Activated B cell treated with CpG ODN at 0.5 μM for 24 hours (primary cell): ENCODE results near the gene INSIG1. TPM values are rescaled to one million over a fixed set of nuclear protein-coding genes. Genes with fewer than 3 reads are reported as not detected.
A peak's percentile ranks its signal among the peaks of the same experiment; 100 is the strongest.

ENCODE experiments used
- ATAC-seq: fragments of 200-7000 bp; cut with Tn5 transposase; one replicate; pipeline ENCODE4 v1.10.0; 2021; ENCODE audit warnings: low read depth, mild to moderate bottlenecking, moderate library complexity
- CTCF ChIA-PET: fragments of 350-600 bp; sonication (Branson Sonifier 250); formaldehyde crosslinking; loops from one replicate; lab custom pipeline; 2021; ENCODE audit warnings: antibody characterized with exemption; lab: Charles Lee
- POLR2A ChIA-PET: fragments of 350-600 bp; sonication (Branson Sonifier 250); formaldehyde crosslinking; loops from one replicate; lab custom pipeline; 2021; ENCODE audit warnings: antibody characterized with exemption; lab: Charles Lee
- DNase-seq: peaks from one replicate; pipeline ENCODE4 v3.0.0; 2022
- H3K27ac Mint-ChIP-seq: one replicate; pipeline ENCODE4 v1.8.0; 2020; ENCODE audit warnings: mixed read lengths
- H3K27me3 Mint-ChIP-seq: one replicate; pipeline ENCODE4 v1.8.0; 2021; ENCODE audit warnings: mixed read lengths
- H3K36me3 Mint-ChIP-seq: one replicate; pipeline ENCODE4 v1.8.0; 2021; ENCODE audit warnings: low read depth, mixed read lengths
- H3K4me1 Mint-ChIP-seq: one replicate; pipeline ENCODE4 v1.8.0; 2021; ENCODE audit warnings: mixed read lengths
- H3K4me3 Mint-ChIP-seq: one replicate; pipeline ENCODE4 v1.8.0; 2020; ENCODE audit warnings: mild to moderate bottlenecking, mixed read lengths
- H3K9me3 Mint-ChIP-seq: one replicate; pipeline ENCODE4 v1.8.0; 2020; ENCODE audit warnings: mixed read lengths
- CTCF ChIP-seq: fragments of 200-600 bp; IDR thresholded peaks from one replicate; pipeline ENCODE4 v1.8.0; 2022; ENCODE audit warnings: antibody characterized with exemption, mild to moderate bottlenecking
- intact Hi-C: fragments of 100-400 bp; cut with micrococcal nuclease; formaldehyde crosslinking; loops from one replicate; pipeline ENCODE4 v1.15.1; 2024
- total RNA-seq: library from RNA; stranded (reverse); gene quantifications from 2 replicates; pipeline ENCODE4 v1.2.3, GENCODE V29; 2022

Gene INSIG1
- total RNA-seq, 1 donor from 2014 or later: 79.6 TPM

- POLR2A ChIA-PET: interaction anchor here (2.6 kb wide), 1 partner anchor 10 kb away, joined by 13 read pairs; the partner anchor contains the start of gene INSIG1
- no peak for ATAC-seq
These were observed 10.3 kb upstream of the INSIG1 start for GRCh38 chr7:155287284-155287935.

GRCh38 chr7:155288055-155288454, 9.6 kb upstream of the INSIG1 start:
- ChIA-PET CTCF (no interaction called here), POLR2A (interaction anchor here (2.6 kb wide), 1 partner anchor 9 kb away, joined by 13 read pairs; the partner anchor contains the start of gene INSIG1)
- no peak overlapping the region for H3K4me3 Mint-ChIP-seq
- TF ChIP-seq CTCF: no peak
- intact Hi-C loops: no loop called here
- no peaks in the 10 kb centered on the region for H3K36me3 Mint-ChIP-seq
- H3K4me1 Mint-ChIP-seq: peaks cover 24% of the 10 kb centered on the region
- peak; percentile 4 for DNase-seq
- peaks cover 9% of the 10 kb centered on the region for H3K27me3 Mint-ChIP-seq
- ATAC-seq: no peak
- no peak overlapping the region for H3K27ac Mint-ChIP-seq
- no peaks in the 10 kb centered on the region for H3K9me3 Mint-ChIP-seq

More at GRCh38 chr7:155287284-155287935, 10.3 kb upstream of the INSIG1 start:
- H3K4me1 Mint-ChIP-seq: peaks cover 30% of the 10 kb centered on the region
- CTCF ChIA-PET: interaction anchor here (0.9 kb wide), 1 partner anchor 334 kb away, joined by 3 read pairs; no protein-coding TSS in a partner anchor
- H3K36me3 Mint-ChIP-seq: no peaks in the 10 kb centered on the region
- H3K27ac Mint-ChIP-seq: no peak overlapping the region
- TF ChIP-seq CTCF: no peak
- H3K27me3 Mint-ChIP-seq: peaks cover 7% of the 10 kb centered on the region
- intact Hi-C loops: no loop called here
- H3K4me3 Mint-ChIP-seq: no peak overlapping the region
- no peak for DNase-seq
- H3K9me3 Mint-ChIP-seq: no peaks in the 10 kb centered on the region

- no peak overlapping the region for H3K4me3 Mint-ChIP-seq
- H3K36me3 Mint-ChIP-seq: no peaks in the 10 kb centered on the region
- intact Hi-C loops: no loop called here
- ChIA-PET CTCF (no interaction called here), POLR2A (interaction anchor here (2.6 kb wide), 1 partner anchor 8 kb away, joined by 13 read pairs; the partner anchor contains the start of gene INSIG1)
- no peak for ATAC-seq
- H3K27me3 Mint-ChIP-seq: peaks cover 9% of the 10 kb centered on the region
- H3K9me3 Mint-ChIP-seq: no peaks in the 10 kb centered on the region
- DNase-seq: no peak
- peaks cover 17% of the 10 kb centered on the region for H3K4me1 Mint-ChIP-seq
- H3K27ac Mint-ChIP-seq: no peak overlapping the region
- TF ChIP-seq CTCF: no peak
These were observed 8.6 kb upstream of the INSIG1 start for GRCh38 chr7:155289107-155289506.

GRCh38 chr7:155289949-155290501, 7.7 kb upstream of the INSIG1 start:
- POLR2A ChIA-PET: no interaction called here
- H3K4me1 Mint-ChIP-seq: peaks cover 17% of the 10 kb centered on the region
- ATAC-seq: no peak

More at GRCh38 chr7:155289949-155290501, 7.7 kb upstream of the INSIG1 start:
- DNase-seq: no peak
- Mint-ChIP-seq H3K9me3 (no peaks in the 10 kb centered on the region), H3K36me3 (no peaks in the 10 kb centered on the region), H3K4me3 (no peak overlapping the region), H3K27ac (no peak overlapping the region), H3K27me3 (peaks cover 7% of the 10 kb centered on the region)
- no peak for TF ChIP-seq CTCF
- intact Hi-C loops: loop anchor here (10.0 kb wide), 1 partner anchor 475 kb away; no protein-coding TSS in a partner anchor
- CTCF ChIA-PET: no interaction called here
